ENCODE results near the gene PTH2R. TPM values are rescaled to one million over a fixed set of nuclear protein-coding genes. Genes with fewer than 3 reads are reported as not detected.

Gene PTH2R
- total RNA-seq, 4 donors from 2014 or later = not detected

DNA sequence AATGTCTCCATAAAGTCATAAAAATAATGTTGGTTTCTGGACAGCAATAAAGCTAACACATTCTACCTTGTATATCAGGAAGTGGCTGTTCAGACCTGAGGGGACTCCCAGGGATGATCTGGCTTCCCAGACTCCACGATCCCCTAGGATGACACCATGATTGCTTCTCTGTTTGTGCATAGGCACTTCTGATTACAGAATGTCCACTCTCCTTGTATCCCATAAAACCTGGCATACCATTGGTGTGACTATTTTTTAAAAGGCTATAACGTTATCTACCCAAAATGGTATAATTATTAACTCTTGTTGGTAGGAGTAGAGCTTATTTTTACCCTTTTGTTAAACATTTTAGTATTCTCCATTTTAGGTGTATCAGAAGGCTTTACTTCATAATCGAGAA, 57.1 kb downstream of the PTH2R start:
- TF ChIP-seq CTCF (IDR thresholded peaks at IDR 0.05) (no peak), POLR2A (IDR thresholded peaks at IDR 0.05) (no peak)

DNA sequence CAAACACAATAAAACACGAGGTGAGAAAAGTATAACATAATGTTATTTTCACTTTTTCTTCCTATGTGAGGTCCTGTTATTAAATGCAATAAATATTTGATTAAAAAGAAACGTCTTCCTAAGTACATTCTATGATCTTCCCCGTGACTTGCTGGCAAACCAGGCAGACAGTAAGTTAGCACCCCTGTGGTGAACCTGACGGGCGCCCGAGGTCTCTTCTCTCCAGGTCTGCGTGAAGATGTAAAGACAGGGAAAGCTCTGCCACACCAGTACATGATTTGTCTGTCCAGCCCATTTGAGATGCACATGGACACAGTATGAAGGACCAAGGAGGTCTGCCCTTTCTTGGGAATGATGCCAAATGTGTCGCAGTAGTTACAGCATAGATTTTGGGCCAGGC, 57.6 kb downstream of the PTH2R start:
- no peaks in the 10 kb centered on the region for H3K36me3 ChIP-seq
- TF ChIP-seq CTCF (IDR thresholded peaks at IDR 0.05) = no peak
- no peak for TF ChIP-seq POLR2A (IDR thresholded peaks at IDR 0.05)
- DNase-seq = no peak
- no peaks in the 10 kb centered on the region for H3K9me3 ChIP-seq
- no peaks in the 10 kb centered on the region for H3K4me1 ChIP-seq
- H3K27me3 ChIP-seq = no peaks in the 10 kb centered on the region
- H3K4me3 ChIP-seq = no peak overlapping the region
- H3K27ac ChIP-seq = no peak overlapping the region

More for the DNA sequence above, 57.1 kb downstream of the PTH2R start:
- H3K36me3 ChIP-seq = no peaks in the 10 kb centered on the region
- no peak overlapping the region for H3K27ac ChIP-seq
- H3K4me1 ChIP-seq = no peaks in the 10 kb centered on the region
- H3K27me3 ChIP-seq = no peaks in the 10 kb centered on the region
- no peak overlapping the region for H3K4me3 ChIP-seq
- DNase-seq = no peak
- H3K9me3 ChIP-seq = no peaks in the 10 kb centered on the region

DNA sequence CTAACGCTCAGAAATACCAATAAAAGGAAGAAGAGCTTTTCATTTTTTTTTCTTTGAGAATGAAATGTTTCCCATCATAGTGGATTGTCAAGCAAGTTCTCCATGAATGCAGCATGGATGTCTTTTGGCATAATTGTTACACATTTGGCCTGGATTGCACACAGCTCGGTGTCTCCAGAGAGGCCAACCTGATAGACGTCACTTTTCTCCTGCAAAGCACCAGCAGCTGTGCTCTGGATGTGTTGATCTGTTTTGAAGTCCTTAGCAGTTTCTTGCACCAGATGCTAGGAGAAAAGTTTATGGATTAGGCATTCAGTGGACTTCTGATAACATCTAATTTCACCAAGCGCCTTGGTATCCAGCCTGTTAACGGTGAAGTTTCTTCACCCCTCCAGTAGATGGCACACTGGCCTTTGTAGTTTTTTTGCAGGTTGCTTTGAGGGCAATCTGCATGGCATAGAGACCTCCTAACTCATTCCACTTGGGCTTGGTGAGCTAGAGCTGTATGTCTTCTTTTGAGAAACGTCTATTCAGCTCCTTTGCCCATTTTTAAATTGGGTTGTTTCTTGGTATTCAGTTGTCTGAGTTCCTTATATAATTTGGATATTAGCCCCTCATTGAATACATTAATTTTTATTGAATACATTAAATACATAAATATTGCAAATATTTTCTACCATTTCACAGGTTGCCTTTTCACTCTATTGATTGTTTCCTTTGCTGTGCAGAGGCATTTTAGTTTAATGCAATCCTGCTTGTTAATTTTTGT, 59.7 kb downstream of the PTH2R start:
- no peaks in the 10 kb centered on the region for H3K27me3 ChIP-seq
- no peak overlapping the region for H3K27ac ChIP-seq
- H3K36me3 ChIP-seq = no peaks in the 10 kb centered on the region
- H3K4me1 ChIP-seq = no peaks in the 10 kb centered on the region
- no peaks in the 10 kb centered on the region for H3K9me3 ChIP-seq
- no peak overlapping the region for H3K4me3 ChIP-seq
- peak in 1 of 3 donors; percentile 52 for DNase-seq
- TF ChIP-seq POLR2A (IDR thresholded peaks at IDR 0.05) (no peak), CTCF (IDR thresholded peaks at IDR 0.05) (peak in 4 of 6 experiments; percentile 36 to 80 (median 74))

DNA sequence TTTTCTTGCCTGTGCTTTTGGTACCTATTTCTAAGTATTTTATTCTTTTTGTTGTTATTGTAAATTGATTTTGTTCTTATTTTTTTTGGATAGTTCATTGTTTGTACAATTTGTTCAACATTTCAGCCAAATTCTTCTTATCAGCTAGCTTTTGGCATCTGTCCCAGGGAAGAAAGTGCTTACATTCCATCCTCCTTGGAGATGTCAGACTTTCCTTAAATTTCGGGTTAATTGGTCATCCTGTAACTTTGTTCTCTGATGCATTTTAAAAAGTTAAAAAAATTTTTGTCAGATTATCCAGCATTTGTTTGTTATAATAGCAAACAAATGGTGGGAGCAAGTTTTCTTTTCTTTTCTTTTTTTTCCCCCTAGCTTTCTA, 60.3 kb downstream of the PTH2R start:
- Histone ChIP-seq H3K9me3 (no peaks in the 10 kb centered on the region), H3K27me3 (no peaks in the 10 kb centered on the region), H3K27ac (no peak overlapping the region), H3K4me1 (no peaks in the 10 kb centered on the region), H3K4me3 (no peak overlapping the region), H3K36me3 (no peaks in the 10 kb centered on the region)
- TF ChIP-seq POLR2A (IDR thresholded peaks at IDR 0.05) (no peak), CTCF (IDR thresholded peaks at IDR 0.05) (no peak)
- DNase-seq = no peak

DNA sequence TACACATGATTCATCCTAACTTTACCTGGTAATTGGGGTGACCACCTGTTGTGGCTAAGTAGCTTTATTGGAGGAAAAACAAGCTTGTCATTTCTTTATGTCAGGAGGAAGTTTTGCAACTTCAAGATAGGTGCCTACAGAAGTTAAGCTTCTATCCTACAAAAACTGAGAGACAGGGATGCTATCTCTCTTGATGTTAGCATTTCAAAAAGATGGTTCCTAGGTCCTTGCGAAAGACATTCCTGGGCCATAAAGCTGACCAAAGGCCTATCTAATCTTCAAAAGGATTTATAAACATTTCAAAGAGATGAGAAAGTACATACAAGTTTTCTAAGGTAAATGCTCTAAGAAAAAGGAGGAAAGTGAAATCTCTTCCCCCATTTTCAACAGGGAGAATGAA, 61.0 kb downstream of the PTH2R start:
- TF ChIP-seq POLR2A (IDR thresholded peaks at IDR 0.05) = no peak
- Histone ChIP-seq H3K27me3 (no peaks in the 10 kb centered on the region), H3K4me1 (no peaks in the 10 kb centered on the region), H3K36me3 (no peaks in the 10 kb centered on the region), H3K27ac (no peak overlapping the region), H3K4me3 (no peak overlapping the region), H3K9me3 (no peaks in the 10 kb centered on the region)
- DNase-seq = no peak

- DNase-seq = no peak
- Histone ChIP-seq H3K36me3 (no peaks in the 10 kb centered on the region), H3K27ac (no peak overlapping the region), H3K9me3 (no peaks in the 10 kb centered on the region), H3K4me3 (no peak overlapping the region), H3K27me3 (no peaks in the 10 kb centered on the region), H3K4me1 (no peaks in the 10 kb centered on the region)
- no peak for TF ChIP-seq CTCF (IDR thresholded peaks at IDR 0.05)
- TF ChIP-seq POLR2A (IDR thresholded peaks at IDR 0.05) = no peak
Observed at GRCh38 chr2:208477741-208478140, 71.1 kb downstream of the PTH2R start.

Data from Peyer's patch (tissue), 4 donors.